ENCODE results near the gene TOMM70.
"Not testable (repeated sequence)": the region's sequence is repeated elsewhere in the genome, so short reads cannot be mapped to it uniquely, and the experiment has no call there.

Gene TOMM70

DNA sequence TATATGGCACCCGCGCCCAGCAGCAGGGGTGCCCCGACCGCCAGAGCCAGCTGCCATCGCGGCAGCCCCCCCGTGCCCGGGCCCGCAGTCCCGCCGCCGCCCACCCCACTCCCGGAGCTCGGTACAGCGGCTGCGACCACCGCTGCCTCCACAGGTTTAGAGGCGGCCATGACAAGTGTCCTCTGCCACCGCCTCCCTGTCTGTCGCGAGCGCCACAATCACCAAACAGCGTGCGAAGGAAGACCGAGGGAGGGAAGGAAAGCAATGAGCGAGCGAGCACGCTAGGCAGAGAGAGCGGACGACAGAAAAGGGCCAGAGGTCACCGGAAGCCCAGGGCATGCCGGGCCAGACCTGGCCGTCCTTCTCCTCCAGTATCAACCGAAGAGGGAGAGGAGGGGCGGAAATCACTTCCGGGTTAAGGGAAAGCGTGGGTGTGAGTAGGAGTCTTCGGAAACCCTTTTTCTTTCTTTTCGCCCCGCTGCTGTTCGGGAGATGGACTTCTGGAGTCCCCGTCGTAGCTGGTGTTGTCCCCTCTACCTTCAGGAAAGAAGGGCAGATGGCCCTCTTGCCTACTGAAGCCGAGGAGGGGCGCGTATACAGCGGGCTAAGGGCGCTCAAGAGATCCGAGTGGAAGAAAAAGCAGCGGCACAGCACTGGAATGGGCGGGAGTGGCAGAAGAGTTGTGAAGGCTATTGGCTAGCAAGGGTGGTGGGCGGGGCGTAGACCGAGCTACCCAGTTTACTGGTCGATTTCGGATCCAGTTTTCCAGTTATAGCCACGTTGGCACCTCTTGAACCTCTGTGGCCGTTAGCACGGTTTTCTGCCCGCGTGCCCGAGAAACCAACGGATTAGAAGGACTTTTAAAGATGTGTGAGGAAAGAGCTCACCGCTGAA is at the start of gene TOMM70, which contains the start of gene LNP1:
TOMM70 (minus strand) TSS at position 310 of the 894 bp plus-strand sequence; CDS start at position 170, 140 bp downstream.
LNP1 (plus strand) TSS at position 760 of the 894 bp plus-strand sequence. CDS start 28,191 bp downstream, outside the sequence.
- in situ Hi-C loops (cut with MboI; ENCODE audit: low sequenced_read_pairs) = no loop called here

- in situ Hi-C loops (cut with MboI; ENCODE audit: low sequenced_read_pairs) = no loop called here
These were observed 48.3 kb upstream of the TOMM70 start for GRCh38 chr3:100449214-100449613.

DNA sequence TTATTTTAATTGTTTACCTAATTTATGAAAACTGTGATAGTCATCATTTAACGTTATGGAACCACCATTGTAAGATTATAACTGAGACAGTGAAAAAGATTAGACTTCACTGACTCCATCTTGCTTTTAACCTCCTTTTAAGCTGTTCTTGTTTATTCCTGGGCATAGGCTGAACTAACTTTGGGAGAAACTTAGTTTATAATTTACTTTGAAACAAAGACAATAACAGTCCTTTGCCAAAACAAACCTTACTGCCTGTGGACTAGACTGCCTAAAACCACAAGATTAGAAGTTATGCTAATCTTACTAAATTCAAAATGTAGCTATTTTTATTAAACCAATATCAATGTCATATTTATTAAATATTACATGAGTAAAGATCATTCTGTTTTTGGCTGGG is 47.2 kb upstream of the TOMM70 start:
- in situ Hi-C loops (cut with MboI; ENCODE audit: low sequenced_read_pairs) = no loop called here

DNA sequence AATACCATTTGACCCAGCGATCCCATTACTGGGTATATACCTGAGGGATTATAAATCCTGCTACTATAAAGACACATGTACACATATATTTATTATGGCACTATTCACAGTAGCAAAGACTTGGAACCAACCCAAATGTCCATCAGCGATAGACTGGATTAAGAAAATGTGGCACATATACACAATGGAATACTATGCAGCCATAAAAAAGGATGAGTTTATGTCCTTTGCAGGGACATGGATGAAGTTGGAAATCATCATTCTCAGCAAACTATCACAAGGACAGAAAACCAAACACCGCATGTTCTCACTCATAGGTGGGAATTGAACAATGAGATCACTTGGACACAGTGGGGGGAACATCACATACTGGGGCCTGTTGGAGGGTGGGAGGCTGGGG is 46.2 kb upstream of the TOMM70 start:
- in situ Hi-C loops (cut with MboI; ENCODE audit: low sequenced_read_pairs) = not testable (repeated sequence)

DNA sequence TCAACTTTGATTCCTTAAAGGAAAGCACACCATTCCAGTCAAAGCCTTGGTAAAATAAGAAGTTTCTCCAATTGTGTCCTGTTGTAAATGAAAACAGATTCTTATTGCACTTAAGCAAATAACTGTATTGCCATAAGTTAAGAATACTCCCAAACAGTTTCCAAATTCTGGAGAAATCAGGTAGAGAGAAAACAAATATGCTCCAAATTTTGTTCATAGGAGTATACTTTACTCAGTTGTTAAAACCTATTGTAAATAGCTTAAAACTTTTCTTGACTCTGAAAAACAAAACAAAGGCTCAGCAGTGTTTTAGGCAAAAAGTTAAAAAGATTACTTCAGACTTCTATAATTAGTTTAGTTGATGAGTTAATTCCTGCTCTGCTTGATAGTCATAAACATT is 42.8 kb upstream of the TOMM70 start:
- in situ Hi-C loops (cut with MboI; ENCODE audit: low sequenced_read_pairs) = no loop called here

DNA sequence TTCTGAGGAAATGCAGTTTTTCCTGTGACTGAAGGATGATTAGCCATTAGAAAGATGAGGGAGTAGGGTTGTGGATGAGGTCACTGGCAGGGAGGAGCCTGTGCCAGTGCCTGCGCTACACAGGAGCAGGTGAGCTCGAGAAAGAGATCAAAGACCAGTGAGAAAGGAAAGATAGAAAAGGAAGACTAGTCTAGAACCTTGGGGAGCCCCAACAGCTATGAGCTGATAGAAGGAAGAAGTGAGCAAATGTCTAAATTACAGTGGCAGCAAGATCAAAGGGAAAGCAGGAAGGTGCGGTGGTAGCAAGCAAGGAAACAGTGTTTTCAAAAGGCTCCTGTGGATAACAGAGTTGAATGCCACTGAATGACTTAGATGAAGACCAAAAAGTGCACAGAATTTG is 40.0 kb upstream of the TOMM70 start:
- in situ Hi-C loops (cut with MboI; ENCODE audit: low sequenced_read_pairs) = no loop called here

DNA sequence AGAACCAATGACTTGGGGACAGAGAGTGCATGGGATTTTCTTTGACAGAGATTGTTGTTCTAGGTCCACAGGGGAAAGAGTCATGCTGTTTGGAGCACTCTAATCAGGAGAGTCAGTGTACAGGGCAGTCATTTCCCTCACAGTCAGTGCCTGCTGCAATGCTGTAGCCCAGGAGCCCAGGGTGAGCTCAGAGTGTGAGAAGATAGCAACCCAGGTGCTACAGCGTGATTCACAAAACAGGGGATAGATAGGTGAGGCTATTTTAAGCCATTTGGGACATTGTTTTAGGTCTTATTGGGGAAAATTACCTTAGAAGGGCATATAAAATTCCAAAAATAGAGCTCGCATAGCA is 37.7 kb upstream of the TOMM70 start:
- in situ Hi-C loops (cut with MboI; ENCODE audit: low sequenced_read_pairs) = no loop called here

GRCh38 chr3:100437721-100438622 is 37.1 kb upstream of the TOMM70 start:
- in situ Hi-C loops (cut with MboI; ENCODE audit: low sequenced_read_pairs) = no loop called here

- in situ Hi-C loops (cut with MboI; ENCODE audit: low sequenced_read_pairs) = no loop called here
These were observed 36.1 kb upstream of the TOMM70 start for GRCh38 chr3:100436951-100437350.

DNA sequence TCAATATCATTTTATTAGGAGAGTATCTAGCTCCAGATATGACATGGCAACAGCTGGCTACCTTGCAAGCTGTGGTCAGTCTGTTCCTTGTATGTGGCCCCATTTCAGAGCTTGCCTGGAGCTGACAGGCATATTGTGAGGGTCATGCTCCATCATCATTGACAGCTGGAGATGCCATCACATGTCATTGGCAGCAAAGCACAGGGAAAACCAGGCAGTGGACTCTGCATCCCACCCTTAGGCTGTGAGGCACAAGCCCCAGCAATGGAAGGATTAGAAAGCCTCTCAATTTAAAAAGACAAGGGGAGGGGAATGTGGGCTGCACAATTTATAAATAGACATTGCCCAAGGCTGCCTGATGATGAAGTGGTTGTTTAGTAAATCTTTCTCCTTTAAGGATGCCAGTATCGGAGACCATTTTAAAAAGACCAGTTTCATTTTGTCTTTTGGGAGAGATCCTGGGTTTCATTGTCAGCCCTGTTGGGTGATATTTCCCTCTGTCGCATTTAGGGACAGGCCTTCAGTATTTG is 28.4 kb upstream of the TOMM70 start:
- in situ Hi-C loops (cut with MboI; ENCODE audit: low sequenced_read_pairs) = no loop called here

DNA sequence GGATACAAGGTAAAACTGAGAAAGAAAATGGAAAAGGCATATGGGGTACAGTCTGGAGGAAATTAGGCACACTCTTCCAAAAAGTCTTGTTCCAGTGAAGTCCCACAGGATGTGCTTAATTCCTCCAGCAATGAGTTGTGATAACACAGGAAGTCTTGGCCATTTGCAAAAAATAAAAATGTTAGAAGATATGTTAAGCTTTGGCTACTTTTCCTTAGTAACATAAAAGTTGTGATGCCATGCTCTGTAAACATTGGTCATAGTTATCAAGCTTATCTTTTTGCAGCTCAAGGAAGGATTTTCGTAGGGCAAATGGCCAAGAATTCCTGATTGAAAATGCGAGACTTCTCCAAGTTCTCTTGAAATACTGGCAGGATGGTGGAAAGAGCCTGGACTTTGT is 26.8 kb upstream of the TOMM70 start:
- in situ Hi-C loops (cut with MboI; ENCODE audit: low sequenced_read_pairs) = no loop called here

DNA sequence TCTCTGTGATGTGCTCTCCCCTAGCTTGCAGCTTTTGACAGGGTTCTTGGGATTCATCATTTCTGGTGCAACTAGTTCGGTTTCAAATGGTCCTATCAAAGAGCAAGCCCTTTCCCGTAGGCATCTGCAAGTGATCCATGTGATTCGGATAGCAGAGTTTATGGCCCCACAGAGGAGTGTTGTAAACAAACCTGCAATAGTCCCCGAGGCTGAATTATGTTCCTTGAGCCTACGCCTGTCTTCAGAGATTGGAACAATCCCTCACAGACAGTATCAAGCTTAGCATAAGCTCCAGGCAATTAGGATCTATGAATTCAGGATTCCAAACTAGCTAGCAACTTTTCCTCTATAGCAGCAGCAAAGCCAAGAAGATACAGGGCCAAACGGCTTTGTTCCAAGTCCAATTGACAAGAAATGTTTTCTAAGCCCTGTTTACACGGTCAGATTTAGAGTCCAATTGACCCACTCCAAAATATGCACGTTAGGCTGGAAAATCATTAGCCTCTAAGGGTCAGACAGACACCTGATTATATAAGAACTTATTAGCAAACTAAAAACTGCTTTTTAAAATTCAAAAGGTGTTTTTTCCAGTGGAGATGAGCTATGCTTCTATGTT is 25.3 kb upstream of the TOMM70 start:
- in situ Hi-C loops (cut with MboI; ENCODE audit: low sequenced_read_pairs) = no loop called here

DNA sequence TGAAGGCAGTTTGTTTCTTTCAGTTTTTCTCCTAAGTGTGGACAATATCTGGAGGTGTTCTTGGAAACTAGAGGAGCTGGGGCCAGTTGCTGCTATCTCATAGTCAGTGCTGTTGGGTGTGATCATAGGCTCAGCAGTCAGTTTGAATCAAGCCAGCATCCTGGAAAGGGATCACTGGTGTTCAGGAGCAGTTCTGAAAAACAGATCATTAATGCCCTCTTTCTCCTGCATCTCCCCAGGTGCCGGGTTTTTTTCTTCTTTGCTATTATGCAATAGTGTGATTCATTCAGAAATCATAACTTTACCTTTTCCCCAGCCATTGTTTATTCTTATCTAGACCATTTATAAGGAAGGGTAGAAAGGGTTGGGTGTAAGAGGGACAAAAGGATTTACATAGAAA is 24.4 kb upstream of the TOMM70 start:
- in situ Hi-C loops (cut with MboI; ENCODE audit: low sequenced_read_pairs) = no loop called here

GRCh38 chr3:100424261-100424660 is 23.4 kb upstream of the TOMM70 start:
- in situ Hi-C loops (cut with MboI; ENCODE audit: low sequenced_read_pairs) = no loop called here

- in situ Hi-C loops (cut with MboI; ENCODE audit: low sequenced_read_pairs) = no loop called here
These were observed 22.7 kb upstream of the TOMM70 start for GRCh38 chr3:100423611-100424010.

GRCh38 chr3:100420885-100421284 is 20.0 kb upstream of the TOMM70 start:
- in situ Hi-C loops (cut with MboI; ENCODE audit: low sequenced_read_pairs) = no loop called here

DNA sequence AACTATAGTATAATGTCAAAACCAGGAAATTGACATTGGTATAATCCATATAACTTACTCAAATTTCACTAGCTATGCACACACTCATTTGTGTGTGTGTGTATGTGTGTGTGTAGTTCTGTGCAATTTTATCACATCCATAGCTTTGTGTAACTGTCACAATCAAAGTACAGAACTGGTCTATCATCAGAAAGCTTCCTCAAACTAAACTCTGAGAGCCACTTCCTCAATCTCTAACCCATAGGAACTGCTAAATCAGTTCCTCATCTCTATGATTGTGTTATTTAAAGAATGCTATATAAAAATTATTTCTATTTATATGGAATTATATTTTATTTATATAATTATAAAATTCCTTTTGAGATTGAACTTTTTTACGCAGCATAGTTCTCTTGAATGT is 18.5 kb upstream of the TOMM70 start:
- in situ Hi-C loops (cut with MboI; ENCODE audit: low sequenced_read_pairs) = no loop called here

- in situ Hi-C loops (cut with MboI; ENCODE audit: low sequenced_read_pairs) = no loop called here
These were observed 16.0 kb upstream of the TOMM70 start for GRCh38 chr3:100416863-100417262.

- in situ Hi-C loops (cut with MboI; ENCODE audit: low sequenced_read_pairs) = no loop called here
These were observed 15.3 kb upstream of the TOMM70 start for GRCh38 chr3:100416176-100416575.

- in situ Hi-C loops (cut with MboI; ENCODE audit: low sequenced_read_pairs) = no loop called here
These were observed 12.7 kb upstream of the TOMM70 start for GRCh38 chr3:100413613-100414012.

Data from hTERT RPE-1 (cell line).